ENCODE results near the gene ATG3.

The ATG3 gene

DNA sequence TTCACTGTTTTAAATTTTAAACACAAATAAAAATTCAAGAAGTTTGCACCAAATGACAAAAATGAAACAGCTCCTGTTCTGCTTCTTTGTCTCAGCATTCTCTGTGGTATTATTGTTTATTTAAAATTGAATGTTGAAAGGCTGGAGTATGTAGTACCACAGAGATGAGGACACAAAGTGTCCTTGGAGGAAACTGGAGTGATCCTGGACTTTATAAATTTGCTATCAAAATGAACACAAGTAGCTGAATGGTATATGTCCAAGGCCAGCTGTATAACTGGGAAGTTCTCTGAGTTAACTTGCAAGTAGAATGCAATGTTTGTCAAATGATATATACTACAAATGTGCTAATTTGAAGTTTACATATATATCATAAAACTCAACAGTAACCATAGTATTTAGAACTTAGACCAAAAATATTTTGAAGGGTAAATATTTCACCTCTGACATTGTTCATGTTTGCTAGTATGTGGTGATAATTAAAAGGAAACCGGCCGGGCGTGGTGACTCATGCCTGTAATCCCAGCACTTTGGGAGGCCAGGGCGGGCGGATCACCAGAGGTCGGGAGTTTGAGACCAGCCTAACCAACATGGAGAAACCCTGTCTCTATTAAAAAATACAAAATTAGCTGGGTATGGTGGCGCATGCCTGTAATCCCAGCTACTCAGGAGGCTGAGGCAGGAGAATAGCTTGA lies 74.8 kb downstream of the ATG3 start:
- TF ChIP-seq ZNF223 (tag by site-specific recombination; IDR thresholded peaks at IDR 0.05) (no peak), REPIN1 (tag by site-specific recombination; IDR thresholded peaks at IDR 0.05; ENCODE audit: low read depth) (no peak), ZNF433 (tag by site-specific recombination; IDR thresholded peaks at IDR 0.05; ENCODE audit: low read depth) (no peak), GLI4 (tag by site-specific recombination; IDR thresholded peaks at IDR 0.05) (no peak), ZNF2 (tag by site-specific recombination; IDR thresholded peaks at IDR 0.05) (no peak)
- TF ChIP-seq, protein P1, sequence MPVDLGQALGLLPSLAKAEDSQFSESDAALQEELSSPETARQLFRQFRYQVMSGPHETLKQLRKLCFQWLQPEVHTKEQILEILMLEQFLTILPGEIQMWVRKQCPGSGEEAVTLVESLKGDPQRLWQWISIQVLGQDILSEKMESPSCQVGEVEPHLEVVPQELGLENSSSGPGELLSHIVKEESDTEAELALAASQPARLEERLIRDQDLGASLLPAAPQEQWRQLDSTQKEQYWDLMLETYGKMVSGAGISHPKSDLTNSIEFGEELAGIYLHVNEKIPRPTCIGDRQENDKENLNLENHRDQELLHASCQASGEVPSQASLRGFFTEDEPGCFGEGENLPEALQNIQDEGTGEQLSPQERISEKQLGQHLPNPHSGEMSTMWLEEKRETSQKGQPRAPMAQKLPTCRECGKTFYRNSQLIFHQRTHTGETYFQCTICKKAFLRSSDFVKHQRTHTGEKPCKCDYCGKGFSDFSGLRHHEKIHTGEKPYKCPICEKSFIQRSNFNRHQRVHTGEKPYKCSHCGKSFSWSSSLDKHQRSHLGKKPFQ (tag by site-specific recombination; IDR thresholded peaks at IDR 0.05): no peak
- Histone ChIP-seq H3K27ac (ENCODE audit: extremely low read depth, low read depth, low read length) (no peak overlapping the region), H3K4me3 (ENCODE audit: low read depth, low read length) (no peak overlapping the region), H3K36me3 (ENCODE audit: control insufficient read depth in 2 of 2, insufficient read depth in 1 of 2, low read length in 2 of 2) (no peaks in the 10 kb centered on the region), H3K9me3 (ENCODE audit: control insufficient read depth, insufficient read depth, low read depth, low read length) (no peaks in the 10 kb centered on the region), H3K4me1 (ENCODE audit: control insufficient read depth, insufficient read depth, low read length) (no peaks in the 10 kb centered on the region)
- CTCF ChIA-PET: interaction anchor here (0.6 kb wide), 1 partner anchor 1272 kb away, joined by 5 read pairs; no protein-coding TSS in a partner anchor
- POLR2A ChIA-PET: no interaction called here

DNA sequence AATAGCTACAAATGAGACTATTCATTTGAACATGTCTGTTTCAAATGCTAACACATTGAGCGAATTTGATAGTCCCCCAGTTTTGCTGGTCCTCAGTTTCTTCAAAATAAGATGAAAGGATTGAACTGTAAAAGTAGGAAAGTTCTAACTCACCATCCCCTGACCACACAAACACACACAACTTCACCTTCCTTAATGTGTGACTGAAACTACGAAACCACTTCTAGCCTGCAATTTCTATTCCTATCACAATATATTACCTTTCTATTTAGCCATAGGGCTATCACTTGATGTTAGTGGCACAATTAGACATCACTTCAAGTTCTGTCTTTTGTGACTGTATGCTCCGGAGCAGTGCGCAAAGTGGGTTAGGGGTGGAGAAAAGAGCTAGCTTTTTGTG lies 77.4 kb downstream of the ATG3 start:
- H3K27ac ChIP-seq (ENCODE audit: extremely low read depth, low read depth, low read length): no peak overlapping the region
- no peaks in the 10 kb centered on the region for H3K9me3 ChIP-seq (ENCODE audit: control insufficient read depth, insufficient read depth, low read depth, low read length)
- POLR2A ChIA-PET: no interaction called here
- TF ChIP-seq YY1 (tag by site-specific recombination; IDR thresholded peaks at IDR 0.05) (no peak), ZNF184 (tag by site-specific recombination; IDR thresholded peaks at IDR 0.05) (no peak), ZNF292 (tag by site-specific recombination; IDR thresholded peaks at IDR 0.05; ENCODE audit: borderline replicate concordance, low read depth) (no peak), ZNF529 (tag by site-specific recombination; IDR thresholded peaks at IDR 0.05; ENCODE audit: insufficient replicate concordance) (no peak), ZNF596 (tag by site-specific recombination; IDR thresholded peaks at IDR 0.05) (no peak), ZFHX2 (tag by site-specific recombination; conservative IDR thresholded peaks at IDR 0.05) (no peak), ZNF654 (tag by site-specific recombination; IDR thresholded peaks at IDR 0.05; ENCODE audit: low read depth) (no peak), ZNF560 (tag by site-specific recombination; IDR thresholded peaks at IDR 0.05; ENCODE audit: borderline replicate concordance) (no peak), ZNF366 (tag by site-specific recombination; conservative IDR thresholded peaks at IDR 0.05) (no peak), ZNF214 (tag by site-specific recombination; IDR thresholded peaks at IDR 0.05; ENCODE audit: borderline replicate concordance) (no peak), ZFP41 (tag by site-specific recombination; IDR thresholded peaks at IDR 0.05; ENCODE audit: borderline replicate concordance) (no peak), ZNF211 (tag by site-specific recombination; IDR thresholded peaks at IDR 0.05; ENCODE audit: low read depth) (no peak)
- TF ChIP-seq, protein P2, sequence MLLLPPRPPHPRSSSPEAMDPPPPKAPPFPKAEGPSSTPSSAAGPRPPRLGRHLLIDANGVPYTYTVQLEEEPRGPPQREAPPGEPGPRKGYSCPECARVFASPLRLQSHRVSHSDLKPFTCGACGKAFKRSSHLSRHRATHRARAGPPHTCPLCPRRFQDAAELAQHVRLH (tag by site-specific recombination; IDR thresholded peaks at IDR 0.05): no peak
- TF ChIP-seq, protein P3, sequence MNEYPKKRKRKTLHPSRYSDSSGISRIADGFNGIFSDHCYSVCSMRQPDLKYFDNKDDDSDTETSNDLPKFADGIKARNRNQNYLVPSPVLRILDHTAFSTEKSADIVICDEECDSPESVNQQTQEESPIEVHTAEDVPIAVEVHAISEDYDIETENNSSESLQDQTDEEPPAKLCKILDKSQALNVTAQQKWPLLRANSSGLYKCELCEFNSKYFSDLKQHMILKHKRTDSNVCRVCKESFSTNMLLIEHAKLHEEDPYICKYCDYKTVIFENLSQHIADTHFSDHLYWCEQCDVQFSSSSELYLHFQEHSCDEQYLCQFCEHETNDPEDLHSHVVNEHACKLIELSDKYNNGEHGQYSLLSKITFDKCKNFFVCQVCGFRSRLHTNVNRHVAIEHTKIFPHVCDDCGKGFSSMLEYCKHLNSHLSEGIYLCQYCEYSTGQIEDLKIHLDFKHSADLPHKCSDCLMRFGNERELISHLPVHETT (tag by site-specific recombination; IDR thresholded peaks at IDR 0.05): no peak
- TF ChIP-seq, protein P4, sequence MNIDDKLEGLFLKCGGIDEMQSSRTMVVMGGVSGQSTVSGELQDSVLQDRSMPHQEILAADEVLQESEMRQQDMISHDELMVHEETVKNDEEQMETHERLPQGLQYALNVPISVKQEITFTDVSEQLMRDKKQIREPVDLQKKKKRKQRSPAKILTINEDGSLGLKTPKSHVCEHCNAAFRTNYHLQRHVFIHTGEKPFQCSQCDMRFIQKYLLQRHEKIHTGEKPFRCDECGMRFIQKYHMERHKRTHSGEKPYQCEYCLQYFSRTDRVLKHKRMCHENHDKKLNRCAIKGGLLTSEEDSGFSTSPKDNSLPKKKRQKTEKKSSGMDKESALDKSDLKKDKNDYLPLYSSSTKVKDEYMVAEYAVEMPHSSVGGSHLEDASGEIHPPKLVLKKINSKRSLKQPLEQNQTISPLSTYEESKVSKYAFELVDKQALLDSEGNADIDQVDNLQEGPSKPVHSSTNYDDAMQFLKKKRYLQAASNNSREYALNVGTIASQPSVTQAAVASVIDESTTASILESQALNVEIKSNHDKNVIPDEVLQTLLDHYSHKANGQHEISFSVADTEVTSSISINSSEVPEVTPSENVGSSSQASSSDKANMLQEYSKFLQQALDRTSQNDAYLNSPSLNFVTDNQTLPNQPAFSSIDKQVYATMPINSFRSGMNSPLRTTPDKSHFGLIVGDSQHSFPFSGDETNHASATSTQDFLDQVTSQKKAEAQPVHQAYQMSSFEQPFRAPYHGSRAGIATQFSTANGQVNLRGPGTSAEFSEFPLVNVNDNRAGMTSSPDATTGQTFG (tag by site-specific recombination; IDR thresholded peaks at IDR 0.05; ENCODE audit: borderline replicate concordance): no peak
- TF ChIP-seq, protein P5, sequence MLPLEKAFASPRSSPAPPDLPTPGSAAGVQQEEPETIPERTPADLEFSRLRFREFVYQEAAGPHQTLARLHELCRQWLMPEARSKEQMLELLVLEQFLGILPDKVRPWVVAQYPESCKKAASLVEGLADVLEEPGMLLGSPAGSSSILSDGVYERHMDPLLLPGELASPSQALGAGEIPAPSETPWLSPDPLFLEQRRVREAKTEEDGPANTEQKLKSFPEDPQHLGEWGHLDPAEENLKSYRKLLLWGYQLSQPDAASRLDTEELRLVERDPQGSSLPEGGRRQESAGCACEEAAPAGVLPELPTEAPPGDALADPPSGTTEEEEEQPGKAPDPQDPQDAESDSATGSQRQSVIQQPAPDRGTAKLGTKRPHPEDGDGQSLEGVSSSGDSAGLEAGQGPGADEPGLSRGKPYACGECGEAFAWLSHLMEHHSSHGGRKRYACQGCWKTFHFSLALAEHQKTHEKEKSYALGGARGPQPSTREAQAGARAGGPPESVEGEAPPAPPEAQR (tag by site-specific recombination; IDR thresholded peaks at IDR 0.05): no peak
- TF ChIP-seq, protein P6, sequence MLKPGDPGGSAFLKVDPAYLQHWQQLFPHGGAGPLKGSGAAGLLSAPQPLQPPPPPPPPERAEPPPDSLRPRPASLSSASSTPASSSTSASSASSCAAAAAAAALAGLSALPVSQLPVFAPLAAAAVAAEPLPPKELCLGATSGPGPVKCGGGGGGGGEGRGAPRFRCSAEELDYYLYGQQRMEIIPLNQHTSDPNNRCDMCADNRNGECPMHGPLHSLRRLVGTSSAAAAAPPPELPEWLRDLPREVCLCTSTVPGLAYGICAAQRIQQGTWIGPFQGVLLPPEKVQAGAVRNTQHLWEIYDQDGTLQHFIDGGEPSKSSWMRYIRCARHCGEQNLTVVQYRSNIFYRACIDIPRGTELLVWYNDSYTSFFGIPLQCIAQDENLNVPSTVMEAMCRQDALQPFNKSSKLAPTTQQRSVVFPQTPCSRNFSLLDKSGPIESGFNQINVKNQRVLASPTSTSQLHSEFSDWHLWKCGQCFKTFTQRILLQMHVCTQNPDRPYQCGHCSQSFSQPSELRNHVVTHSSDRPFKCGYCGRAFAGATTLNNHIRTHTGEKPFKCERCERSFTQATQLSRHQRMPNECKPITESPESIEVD (tag by site-specific recombination; IDR thresholded peaks at IDR 0.05): no peak
- TF ChIP-seq, protein P7, sequence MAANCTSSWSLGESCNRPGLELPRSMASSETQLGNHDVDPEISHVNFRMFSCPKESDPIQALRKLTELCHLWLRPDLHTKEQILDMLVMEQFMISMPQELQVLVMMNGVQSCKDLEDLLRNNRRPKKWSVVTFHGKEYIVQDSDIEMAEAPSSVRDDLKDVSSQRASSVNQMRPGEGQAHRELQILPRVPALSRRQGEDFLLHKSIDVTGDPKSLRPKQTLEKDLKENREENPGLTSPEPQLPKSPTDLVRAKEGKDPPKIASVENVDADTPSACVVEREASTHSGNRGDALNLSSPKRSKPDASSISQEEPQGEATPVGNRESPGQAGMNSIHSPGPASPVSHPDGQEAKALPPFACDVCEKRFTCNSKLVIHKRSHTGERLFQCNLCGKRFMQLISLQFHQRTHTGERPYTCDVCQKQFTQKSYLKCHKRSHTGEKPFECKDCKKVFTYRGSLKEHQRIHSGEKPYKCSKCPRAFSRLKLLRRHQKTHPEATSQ (tag by site-specific recombination; IDR thresholded peaks at IDR 0.05): no peak
- no peaks in the 10 kb centered on the region for H3K36me3 ChIP-seq (ENCODE audit: control insufficient read depth in 2 of 2, insufficient read depth in 1 of 2, low read length in 2 of 2)
- H3K4me3 ChIP-seq (ENCODE audit: low read depth, low read length): no peak overlapping the region
- CTCF ChIA-PET: no interaction called here
- H3K4me1 ChIP-seq (ENCODE audit: control insufficient read depth, insufficient read depth, low read length): no peaks in the 10 kb centered on the region
